HCT116 (cell line): ENCODE data around the gene ATRAID. TPM values are rescaled to one million over a fixed set of nuclear protein-coding genes. Genes with fewer than 3 reads are reported as not detected.
A peak's percentile ranks its signal among the peaks of the same experiment; 100 is the strongest.

ENCODE experiments used
- ATAC-seq: fragments of 200-7000 bp; cut with Tn5 transposase; 2 replicates; pipeline ENCODE4 v1.9.1; 2020; ENCODE audit warnings: mild to moderate bottlenecking, moderate library complexity
- BruUV-seq: library from RNA; stranded (reverse); fragments of 400-500 nt; replicated peaks from 2 replicates; lab custom pipeline; 2021; lab: Mats Ljungman, UMichigan
- CTCF ChIA-PET: fragments of 300-600 bp; sonication (Branson Sonifier 250); formaldehyde crosslinking; loops from one replicate; lab custom pipeline; 2021; ENCODE audit warnings: antibody characterized with exemption; lab: Charles Lee
- POLR2A ChIA-PET: fragments of 300-600, 350-600 bp; sonication (Branson Sonifier 250); formaldehyde crosslinking; loops from one replicate; lab custom pipeline; 2021; ENCODE audit warnings: antibody characterized with exemption; lab: Charles Lee
- RAD21 ChIA-PET, 2 experiments: fragments of 300-600 bp; sonication (Branson Sonifier 250); formaldehyde crosslinking; loops; one replicate each; lab custom pipeline; 2023; ENCODE audit warnings: low total read pairs in 2 of 2; ENCODE audit not compliant: uncharacterized antibody in 2 of 2, unreplicated experiment in 2 of 2, low non-redundant PET in 1 of 2; lab: Charles Lee
- DNase-seq: peaks from one replicate; pipeline ENCODE4 v3.0.0-alpha.2; 2010; ENCODE audit warnings: low read depth, low spot score
- H2AFZ ChIP-seq: fragments of 200-600 bp; shearing (Covaris generic), sonication (generic); 2 replicates; pipeline ENCODE4 v1.6.1; 2017; ENCODE audit warnings: low read depth, mixed run types, mixed read lengths, antibody characterized with exemption, low read length; ENCODE audit not compliant: poor library complexity, severe bottlenecking
- H3K27ac ChIP-seq: 2 replicates; pipeline ENCODE4 v1.5.1; 2012; ENCODE audit warnings: low read depth, low read length
- H3K27me3 ChIP-seq: fragments of 200-600 bp; sonication (generic); 2 replicates; pipeline ENCODE4 v1.6.1; 2016; ENCODE audit warnings: mixed run types, low read length, mixed read lengths; ENCODE audit not compliant: insufficient read depth
- H3K36me3 ChIP-seq, 2 experiments: fragments of 200-500 bp in 1 of 2; fragments of 200-600 bp in 1 of 2; sonication (Bioruptor generic) in 1 of 2; sonication (generic) in 1 of 2; 2 replicates each; pipeline versions ENCODE4 v1.5.1 to v1.6.1; 2014 to 2016; ENCODE audit warnings: low read length in 2 of 2, inconsistent platforms in 1 of 2, mixed read lengths in 1 of 2, mixed run types in 1 of 2; ENCODE audit not compliant: insufficient read depth in 2 of 2, control insufficient read depth in 1 of 2
- H3K4me1 ChIP-seq, 2 experiments: fragments of 200-600 bp in 1 of 2; sonication (generic) in 1 of 2; 2 replicates each; pipeline versions ENCODE4 v1.5.1 to v1.6.1; 2012 to 2017; ENCODE audit warnings: low read length in 2 of 2, inconsistent platforms in 1 of 2, mild to moderate bottlenecking in 1 of 2, mixed read lengths in 1 of 2, mixed run types in 1 of 2, moderate library complexity in 1 of 2; ENCODE audit not compliant: insufficient read depth in 2 of 2, control insufficient read depth in 1 of 2
- H3K4me2 ChIP-seq: fragments of 200-600 bp; sonication (generic); 2 replicates; pipeline ENCODE4 v1.6.1; 2017; ENCODE audit warnings: mixed run types, low read length, mixed read lengths
- H3K4me3 ChIP-seq, 2 experiments: fragments of 200-600 bp in 1 of 2; sonication (generic) in 1 of 2; replicated peaks in 1 of 2; 2 replicates each; pipeline ENCODE4 v1.5.1; 2011 to 2016; ENCODE audit warnings: low read length in 2 of 2, control low read depth in 1 of 2, low read depth in 1 of 2, mild to moderate bottlenecking in 1 of 2, mixed read lengths in 1 of 2, mixed run types in 1 of 2
- H3K79me2 ChIP-seq: fragments of 200-600 bp; sonication (generic); 2 replicates; pipeline ENCODE4 v1.6.1; 2017; ENCODE audit warnings: mild to moderate bottlenecking, mixed run types, low read length, moderate library complexity, mixed read lengths; ENCODE audit not compliant: insufficient read depth
- H3K9ac ChIP-seq: fragments of 200-600 bp; sonication (generic); 2 replicates; pipeline ENCODE4 v1.6.1; 2016; ENCODE audit warnings: low read length, mixed read lengths
- H3K9me2 ChIP-seq: fragments of 200-600 bp; sonication (generic), shearing (Covaris generic); 2 replicates; pipeline ENCODE4 v1.6.1; 2017; ENCODE audit warnings: mixed run types, mild to moderate bottlenecking, moderate library complexity; ENCODE audit not compliant: insufficient read depth
- H3K9me3 ChIP-seq, 2 experiments: fragments of 200-500 bp in 1 of 2; fragments of 200-600 bp in 1 of 2; sonication (Bioruptor generic) in 1 of 2; sonication (generic) in 1 of 2; 2 replicates each; pipeline ENCODE4 v1.6.1; 2014 to 2017; ENCODE audit warnings: low read length in 2 of 2, mixed read lengths in 2 of 2, inconsistent platforms in 1 of 2, low read depth in 1 of 2, mild to moderate bottlenecking in 1 of 2, mixed run types in 1 of 2, moderate library complexity in 1 of 2; ENCODE audit not compliant: control insufficient read depth in 1 of 2, insufficient read depth in 1 of 2
- H4K20me1 ChIP-seq: fragments of 200-600 bp; sonication (generic), shearing (Covaris generic); 2 replicates; pipeline ENCODE4 v1.6.1; 2017; ENCODE audit warnings: mixed run types, mild to moderate bottlenecking, moderate library complexity; ENCODE audit not compliant: insufficient read depth
- CTCF ChIP-seq, 3 experiments: fragments of 200-600 bp in 1 of 3; sonication (generic) in 1 of 3; IDR thresholded peaks in 2 of 3; conservative IDR thresholded peaks in 1 of 3; 2 replicates each; pipeline ENCODE4 v1.5.1; 2012 to 2017; ENCODE audit warnings: low read depth in 2 of 3, low read length in 2 of 3, antibody characterized with exemption in 1 of 3, borderline replicate concordance in 1 of 3, control low read depth in 1 of 3, mild to moderate bottlenecking in 1 of 3, mixed read lengths in 1 of 3, mixed run types in 1 of 3, moderate library complexity in 1 of 3; ENCODE audit not compliant: insufficient read depth in 1 of 3
- EGR1 ChIP-seq: IDR thresholded peaks from 2 replicates; pipeline ENCODE4 v1.6.1; 2012; ENCODE audit warnings: low read depth
- EZH2phosphoT487 ChIP-seq: fragments of 200-600 bp; IDR thresholded peaks from 2 replicates; pipeline ENCODE4 v1.6.1; 2018; ENCODE audit warnings: antibody characterized with exemption, borderline replicate concordance
- TCF7L2 ChIP-seq: IDR thresholded peaks from 2 replicates; pipeline ENCODE4 v1.7.0; 2011; ENCODE audit warnings: borderline replicate concordance, inconsistent platforms; ENCODE audit not compliant: insufficient read depth, insufficient read length; ENCODE audit errors: extremely low read depth
- ZNF274 ChIP-seq: fragments of 200-500 bp; sonication (Bioruptor generic); IDR thresholded peaks from 2 replicates; pipeline ENCODE4 v1.6.1; 2014; ENCODE audit warnings: mild to moderate bottlenecking, low read depth, low read length, inconsistent platforms
- intact Hi-C: fragments of 100-400 bp; cut with micrococcal nuclease; formaldehyde crosslinking; loops from 2 replicates; pipeline ENCODE4 v1.10.0; 2022
- total RNA-seq: library from RNA; stranded (reverse); gene quantifications from one replicate; pipeline ENCODE4 v1.2.1, GENCODE V29; 2021; ENCODE audit not compliant: unreplicated experiment
- TF ChIP-seq, protein P1 (sequence below): IDR thresholded peaks from 2 replicates; pipeline ENCODE4 v1.6.1; 2012

ATRAID gene
- total RNA-seq, 1 experiment from 2014 or later = 93.6 TPM

GRCh38 chr2:27261926-27262298, 50.1 kb downstream of the ATRAID start:
- Histone ChIP-seq H3K9me3 (no peaks in the 10 kb centered on the region), H3K27me3 (peaks cover 13% of the 10 kb centered on the region; the same call in 1 of the 2 replicates), H3K9me2 (no peaks in the 10 kb centered on the region), H3K4me2 (peak overlapping the region; percentile 99), H3K36me3 (0 out of 4 replicates have a peak, but pooled peaks cover 0 to 2% of the 10 kb centered on the region in 2 experiments), H2AFZ (no peak overlapping the region), H3K9ac (peak overlapping the region; percentile 79), H3K4me1 (peaks cover 19 to 37% of the 10 kb centered on the region in 2 experiments), H3K79me2 (peaks cover 13% of the 10 kb centered on the region; the same call in 1 of the 2 replicates)
- ATAC-seq (no peak), DNase-seq (no peak)
- BruUV-seq = no TSS peak
- intact Hi-C loops = loop anchor here (5.0 kb wide), 1 partner anchor 60 kb away; the partner anchor contains the start of gene MPV17
- POLR2A ChIA-PET = no interaction called here
- CTCF ChIA-PET = interaction anchor here (1.5 to 1.6 kb wide), 2 partner anchors 30 to 41 kb away, joined by 4 to 6 read pairs; no protein-coding TSS in a partner anchor
- TF ChIP-seq ZNF274 = no peak
- TF ChIP-seq TCF7L2 = no peak
- no peak for TF ChIP-seq EZH2phosphoT487
- no peak for TF ChIP-seq CTCF (IDR thresholded peaks at IDR 0.05 in 2 of 3, conservative IDR thresholded peaks at IDR 0.05 in 1 of 3; ENCODE audit: borderline replicate concordance in 1 of 3, insufficient read depth in 1 of 3, low read depth in 2 of 3, low read length in 2 of 3)
- TF ChIP-seq, protein P1, sequence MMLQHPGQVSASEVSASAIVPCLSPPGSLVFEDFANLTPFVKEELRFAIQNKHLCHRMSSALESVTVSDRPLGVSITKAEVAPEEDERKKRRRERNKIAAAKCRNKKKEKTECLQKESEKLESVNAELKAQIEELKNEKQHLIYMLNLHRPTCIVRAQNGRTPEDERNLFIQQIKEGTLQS = no peak
- no peak for TF ChIP-seq EGR1
- TF ChIP-seq, all 23 proteins: peak for 0
- peak overlapping the region; percentile 73 to 84 for H3K4me3 ChIP-seq
- no peaks in the 10 kb centered on the region for H4K20me1 ChIP-seq
- RAD21 ChIA-PET = no interaction called here
- H3K27ac ChIP-seq = peak overlapping the region; percentile 58; the same call in 1 of the 2 replicates
